Measurements from ENCODE around the gene CNIH1. TPM values are rescaled to one million over a fixed set of nuclear protein-coding genes. Genes with fewer than 3 reads are reported as not detected.

CNIH1 gene
- total RNA-seq, 1 experiment from 2014 or later = 149 TPM

DNA sequence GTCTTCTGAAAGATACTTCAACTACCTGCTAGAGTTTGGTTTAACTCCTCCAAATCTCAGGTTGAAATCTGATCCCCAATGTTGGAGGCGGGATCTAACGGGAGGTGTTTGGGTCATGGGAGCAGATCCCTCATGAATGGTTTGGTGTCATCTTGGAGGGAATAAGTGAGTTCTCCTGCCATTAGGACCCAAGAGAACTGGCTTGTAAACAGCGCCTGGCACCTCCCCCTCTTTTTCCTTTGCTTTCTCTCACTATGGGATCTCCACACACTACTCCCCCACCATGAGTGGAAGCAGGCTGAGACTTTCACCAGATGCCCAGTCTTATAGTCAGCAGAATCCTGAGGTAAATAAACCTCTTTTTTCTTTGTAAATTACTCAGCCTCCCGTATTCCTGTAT is 2.5 kb downstream of the CNIH1 start:
- no peaks in the 10 kb centered on the region for H3K9me2 ChIP-seq (ENCODE audit: insufficient read depth)
- H3K9me3 ChIP-seq (ENCODE audit: control insufficient read depth in 1 of 2, insufficient read depth in 1 of 2, low read depth in 1 of 2, low read length in 2 of 2) = no peaks in the 10 kb centered on the region
- no peak for ATAC-seq
- DNase-seq (ENCODE audit: low read depth, low spot score) = no peak
- no peak overlapping the region for H3K27ac ChIP-seq (ENCODE audit: low read depth, low read length)
- CTCF ChIA-PET = interaction anchor here (1.2 kb wide), 1 partner anchor 54 kb away, joined by 6 read pairs; no protein-coding TSS in a partner anchor
- no peaks in the 10 kb centered on the region for H3K27me3 ChIP-seq (ENCODE audit: insufficient read depth, low read length)
- no TSS peak for BruUV-seq (replicated peaks)
- peaks cover 72% of the 10 kb centered on the region for H3K79me2 ChIP-seq (ENCODE audit: insufficient read depth, low read length)
- TF ChIP-seq EZH2 (IDR thresholded peaks at IDR 0.05) (no peak), POLR2A (IDR thresholded peaks at IDR 0.05; ENCODE audit: borderline replicate concordance, extremely low read depth, insufficient read depth, insufficient read length) (no peak), TCF7L2 (IDR thresholded peaks at IDR 0.05; ENCODE audit: borderline replicate concordance, extremely low read depth, insufficient read depth, insufficient read length) (no peak), CEBPB (IDR thresholded peaks at IDR 0.05; ENCODE audit: low read depth) (no peak), SIN3A (IDR thresholded peaks at IDR 0.05; ENCODE audit: low read depth) (no peak), SP1 (IDR thresholded peaks at IDR 0.05; ENCODE audit: low read depth) (no peak), CBX3 (IDR thresholded peaks at IDR 0.05; ENCODE audit: low read depth) (no peak), ZNF274 (IDR thresholded peaks at IDR 0.05; ENCODE audit: low read depth, low read length) (no peak), RAD21 (IDR thresholded peaks at IDR 0.05; ENCODE audit: low read depth) (no peak), POLR2AphosphoS5 (IDR thresholded peaks at IDR 0.05; ENCODE audit: low read depth, low read length) (no peak)
- TF ChIP-seq, protein P1, sequence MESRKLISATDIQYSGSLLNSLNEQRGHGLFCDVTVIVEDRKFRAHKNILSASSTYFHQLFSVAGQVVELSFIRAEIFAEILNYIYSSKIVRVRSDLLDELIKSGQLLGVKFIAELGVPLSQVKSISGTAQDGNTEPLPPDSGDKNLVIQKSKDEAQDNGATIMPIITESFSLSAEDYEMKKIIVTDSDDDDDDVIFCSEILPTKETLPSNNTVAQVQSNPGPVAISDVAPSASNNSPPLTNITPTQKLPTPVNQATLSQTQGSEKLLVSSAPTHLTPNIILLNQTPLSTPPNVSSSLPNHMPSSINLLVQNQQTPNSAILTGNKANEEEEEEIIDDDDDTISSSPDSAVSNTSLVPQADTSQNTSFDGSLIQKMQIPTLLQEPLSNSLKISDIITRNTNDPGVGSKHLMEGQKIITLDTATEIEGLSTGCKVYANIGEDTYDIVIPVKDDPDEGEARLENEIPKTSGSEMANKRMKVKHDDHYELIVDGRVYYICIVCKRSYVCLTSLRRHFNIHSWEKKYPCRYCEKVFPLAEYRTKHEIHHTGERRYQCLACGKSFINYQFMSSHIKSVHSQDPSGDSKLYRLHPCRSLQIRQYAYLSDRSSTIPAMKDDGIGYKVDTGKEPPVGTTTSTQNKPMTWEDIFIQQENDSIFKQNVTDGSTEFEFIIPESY (IDR thresholded peaks at IDR 0.05; ENCODE audit: extremely low read depth, insufficient replicate concordance, low read length) = no peak
- TF ChIP-seq, protein P2, sequence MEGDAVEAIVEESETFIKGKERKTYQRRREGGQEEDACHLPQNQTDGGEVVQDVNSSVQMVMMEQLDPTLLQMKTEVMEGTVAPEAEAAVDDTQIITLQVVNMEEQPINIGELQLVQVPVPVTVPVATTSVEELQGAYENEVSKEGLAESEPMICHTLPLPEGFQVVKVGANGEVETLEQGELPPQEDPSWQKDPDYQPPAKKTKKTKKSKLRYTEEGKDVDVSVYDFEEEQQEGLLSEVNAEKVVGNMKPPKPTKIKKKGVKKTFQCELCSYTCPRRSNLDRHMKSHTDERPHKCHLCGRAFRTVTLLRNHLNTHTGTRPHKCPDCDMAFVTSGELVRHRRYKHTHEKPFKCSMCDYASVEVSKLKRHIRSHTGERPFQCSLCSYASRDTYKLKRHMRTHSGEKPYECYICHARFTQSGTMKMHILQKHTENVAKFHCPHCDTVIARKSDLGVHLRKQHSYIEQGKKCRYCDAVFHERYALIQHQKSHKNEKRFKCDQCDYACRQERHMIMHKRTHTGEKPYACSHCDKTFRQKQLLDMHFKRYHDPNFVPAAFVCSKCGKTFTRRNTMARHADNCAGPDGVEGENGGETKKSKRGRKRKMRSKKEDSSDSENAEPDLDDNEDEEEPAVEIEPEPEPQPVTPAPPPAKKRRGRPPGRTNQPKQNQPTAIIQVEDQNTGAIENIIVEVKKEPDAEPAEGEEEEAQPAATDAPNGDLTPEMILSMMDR (IDR thresholded peaks at IDR 0.05 in 2 of 3, conservative IDR thresholded peaks at IDR 0.05 in 1 of 3; ENCODE audit: borderline replicate concordance in 1 of 3, insufficient read depth in 1 of 3, low read depth in 2 of 3, low read length in 2 of 3) = no peak
- TF ChIP-seq, protein P3, sequence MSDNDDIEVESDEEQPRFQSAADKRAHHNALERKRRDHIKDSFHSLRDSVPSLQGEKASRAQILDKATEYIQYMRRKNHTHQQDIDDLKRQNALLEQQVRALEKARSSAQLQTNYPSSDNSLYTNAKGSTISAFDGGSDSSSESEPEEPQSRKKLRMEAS (IDR thresholded peaks at IDR 0.05) = no peak
- TF ChIP-seq, protein P4, sequence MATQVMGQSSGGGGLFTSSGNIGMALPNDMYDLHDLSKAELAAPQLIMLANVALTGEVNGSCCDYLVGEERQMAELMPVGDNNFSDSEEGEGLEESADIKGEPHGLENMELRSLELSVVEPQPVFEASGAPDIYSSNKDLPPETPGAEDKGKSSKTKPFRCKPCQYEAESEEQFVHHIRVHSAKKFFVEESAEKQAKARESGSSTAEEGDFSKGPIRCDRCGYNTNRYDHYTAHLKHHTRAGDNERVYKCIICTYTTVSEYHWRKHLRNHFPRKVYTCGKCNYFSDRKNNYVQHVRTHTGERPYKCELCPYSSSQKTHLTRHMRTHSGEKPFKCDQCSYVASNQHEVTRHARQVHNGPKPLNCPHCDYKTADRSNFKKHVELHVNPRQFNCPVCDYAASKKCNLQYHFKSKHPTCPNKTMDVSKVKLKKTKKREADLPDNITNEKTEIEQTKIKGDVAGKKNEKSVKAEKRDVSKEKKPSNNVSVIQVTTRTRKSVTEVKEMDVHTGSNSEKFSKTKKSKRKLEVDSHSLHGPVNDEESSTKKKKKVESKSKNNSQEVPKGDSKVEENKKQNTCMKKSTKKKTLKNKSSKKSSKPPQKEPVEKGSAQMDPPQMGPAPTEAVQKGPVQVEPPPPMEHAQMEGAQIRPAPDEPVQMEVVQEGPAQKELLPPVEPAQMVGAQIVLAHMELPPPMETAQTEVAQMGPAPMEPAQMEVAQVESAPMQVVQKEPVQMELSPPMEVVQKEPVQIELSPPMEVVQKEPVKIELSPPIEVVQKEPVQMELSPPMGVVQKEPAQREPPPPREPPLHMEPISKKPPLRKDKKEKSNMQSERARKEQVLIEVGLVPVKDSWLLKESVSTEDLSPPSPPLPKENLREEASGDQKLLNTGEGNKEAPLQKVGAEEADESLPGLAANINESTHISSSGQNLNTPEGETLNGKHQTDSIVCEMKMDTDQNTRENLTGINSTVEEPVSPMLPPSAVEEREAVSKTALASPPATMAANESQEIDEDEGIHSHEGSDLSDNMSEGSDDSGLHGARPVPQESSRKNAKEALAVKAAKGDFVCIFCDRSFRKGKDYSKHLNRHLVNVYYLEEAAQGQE (IDR thresholded peaks at IDR 0.05; ENCODE audit: low read depth) = no peak
- no peaks in the 10 kb centered on the region; a peak in 1 of 4 replicates for H3K36me3 ChIP-seq (ENCODE audit: control insufficient read depth in 1 of 2, insufficient read depth in 2 of 2, low read length in 2 of 2)
- H3K9ac ChIP-seq (ENCODE audit: low read length) = no peak overlapping the region
- H3K4me2 ChIP-seq (ENCODE audit: low read length) = no peak overlapping the region; the same call in 1 of the 2 replicates
- POLR2A ChIA-PET = no interaction called here
- no peak overlapping the region for H2AFZ ChIP-seq (ENCODE audit: low read depth, low read length, poor library complexity, severe bottlenecking)
- H3K4me1 ChIP-seq (ENCODE audit: control insufficient read depth in 1 of 2, insufficient read depth in 2 of 2, low read length in 2 of 2) = peaks cover 10 to 31% of the 10 kb centered on the region in 2 experiments; a peak in 3 of 4 replicates
- intact Hi-C loops (cut with micrococcal nuclease) = no loop called here
- no peak overlapping the region for H3K4me3 ChIP-seq (replicated peaks in 1 of 2; ENCODE audit: low read depth in 1 of 2, low read length in 2 of 2)
- H4K20me1 ChIP-seq (ENCODE audit: insufficient read depth) = peaks cover 10% of the 10 kb centered on the region; the same call in 1 of the 2 replicates
- RAD21 ChIA-PET (ENCODE audit: low non-redundant PET in 1 of 2, low total read pairs in 2 of 2, uncharacterized antibody in 2 of 2, unreplicated experiment in 2 of 2) = no interaction called here
